ENCODE data around the gene VSIG10L.

Gene VSIG10L

GRCh38 chr19:51365211-51365964, 23.4 kb upstream of the VSIG10L start:
- DNase-seq: peak; percentile 11

DNA sequence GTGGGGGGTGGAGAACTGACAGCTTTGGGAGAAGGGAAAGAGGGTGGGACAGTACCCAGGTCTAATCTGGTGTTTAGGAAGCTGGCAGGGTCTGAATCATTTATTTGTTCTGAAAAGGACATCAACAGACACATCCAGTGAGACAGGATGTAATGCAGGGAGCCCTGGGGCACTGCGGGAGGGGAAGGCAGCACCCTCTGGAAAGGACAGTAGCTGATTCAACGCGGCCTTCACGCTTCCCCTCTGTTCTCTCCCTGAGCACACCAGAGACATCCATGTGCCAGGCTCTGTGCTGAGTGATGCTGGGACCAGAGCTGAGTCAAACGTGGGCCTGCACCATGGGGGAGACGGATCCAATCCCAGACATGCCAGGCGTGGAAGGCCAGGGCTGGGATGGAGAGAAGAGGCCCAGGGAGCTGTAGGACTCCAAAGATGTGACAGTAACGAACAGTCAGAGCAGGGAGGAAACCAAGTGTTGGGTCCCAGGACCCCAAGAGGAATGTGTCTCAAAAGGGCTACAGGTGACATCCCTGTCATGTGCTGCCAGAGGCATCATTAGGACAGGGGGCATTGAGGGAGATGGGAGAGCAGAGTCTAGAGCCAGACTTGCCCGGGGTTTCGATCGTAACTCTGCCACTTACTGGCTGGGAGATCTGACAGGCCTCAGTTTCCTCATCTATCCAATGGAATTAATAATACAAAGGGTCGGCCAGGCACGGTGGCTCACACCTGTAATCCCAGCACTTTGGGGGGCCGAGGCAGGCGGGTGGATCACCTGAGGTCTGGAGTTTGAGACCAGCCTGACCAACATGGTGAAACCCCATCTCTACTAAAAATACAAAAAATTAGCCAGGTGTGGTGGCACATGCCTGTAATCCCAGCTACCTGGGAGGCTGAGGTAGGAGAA, 22.5 kb upstream of the VSIG10L start:
- DNase-seq: no peak

DNA sequence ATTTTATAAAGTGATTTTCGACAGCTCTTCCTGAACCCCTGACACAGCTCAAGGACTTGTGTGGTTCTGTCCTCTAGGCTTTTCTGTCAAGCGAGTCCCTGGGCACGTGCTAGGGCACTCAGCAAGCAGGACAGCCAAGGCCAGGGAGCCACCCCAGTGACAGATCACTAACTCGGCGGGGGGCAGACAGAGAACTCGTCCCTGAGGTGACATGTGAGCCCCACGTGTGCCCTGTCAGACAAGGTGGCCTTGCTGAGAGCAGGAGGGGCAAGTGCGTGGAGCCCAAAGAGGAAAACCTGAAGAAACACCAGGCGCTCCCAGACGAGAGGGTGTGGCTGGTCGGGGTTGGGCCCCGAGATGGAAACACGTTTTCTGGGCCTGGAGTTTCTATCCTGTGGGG, 19.3 kb upstream of the VSIG10L start:
- no peak for DNase-seq

DNA sequence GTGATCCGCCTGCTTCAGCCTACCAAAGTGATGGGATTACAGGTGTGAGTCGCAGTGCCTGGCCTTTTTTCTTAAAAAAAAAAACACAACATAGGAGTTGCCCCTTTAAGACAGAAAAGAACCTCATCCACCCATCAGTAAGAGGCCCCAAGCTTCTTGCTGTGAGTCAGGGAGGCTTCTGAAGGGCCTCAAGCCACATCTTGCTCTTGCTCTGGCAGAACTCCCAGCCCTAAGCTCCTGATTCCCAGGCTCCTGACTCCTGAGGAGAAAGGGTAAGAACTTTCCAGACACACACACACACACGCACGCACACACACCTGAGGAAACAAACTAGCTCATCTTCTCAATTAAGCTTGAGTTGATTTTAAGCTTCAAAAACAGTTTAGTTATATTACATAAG, 17.4 kb upstream of the VSIG10L start:
- DNase-seq: no peak

GRCh38 chr19:51357952-51358351, 16.0 kb upstream of the VSIG10L start:
- no peak for DNase-seq

GRCh38 chr19:51356159-51356801, 14.3 kb upstream of the VSIG10L start:
- DNase-seq: no peak

- DNase-seq: no peak
These were observed 12.8 kb upstream of the VSIG10L start for GRCh38 chr19:51354742-51355148.

DNA sequence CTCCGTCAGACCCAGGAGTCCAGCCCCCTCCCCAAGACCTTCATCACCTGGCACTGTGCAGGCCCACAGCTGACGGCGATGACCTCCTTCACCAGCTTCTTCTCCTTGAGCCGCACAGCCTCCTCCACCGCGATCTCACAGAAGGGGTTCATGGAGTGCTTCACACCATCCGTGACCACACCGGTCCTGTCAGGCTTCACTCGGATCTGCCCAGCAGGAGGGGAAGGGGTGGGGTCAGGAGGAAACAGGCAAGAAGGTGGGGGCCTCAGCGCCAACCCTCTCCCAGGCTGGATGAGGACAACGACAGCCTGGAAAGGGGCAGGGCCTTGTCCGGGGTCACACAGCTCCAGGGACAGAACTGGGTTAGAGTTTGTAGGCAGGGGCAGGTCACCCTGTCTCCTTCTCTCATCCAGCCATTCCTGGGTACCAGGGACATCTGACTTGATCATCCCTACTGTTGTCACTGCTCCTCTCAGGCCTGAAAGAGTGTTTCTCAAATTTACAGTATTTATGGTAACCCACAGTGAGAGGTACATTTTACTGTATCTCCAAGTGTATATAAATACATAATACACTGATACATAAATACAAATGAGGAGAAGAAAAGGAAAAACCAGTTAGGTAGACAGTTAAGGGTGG, 12.3 kb upstream of the VSIG10L start:
- DNase-seq: no peak

- DNase-seq: no peak
These were observed 10.9 kb upstream of the VSIG10L start for GRCh38 chr19:51352783-51353360.

GRCh38 chr19:51351266-51351990, 9.5 kb upstream of the VSIG10L start:
- DNase-seq: no peak

DNA sequence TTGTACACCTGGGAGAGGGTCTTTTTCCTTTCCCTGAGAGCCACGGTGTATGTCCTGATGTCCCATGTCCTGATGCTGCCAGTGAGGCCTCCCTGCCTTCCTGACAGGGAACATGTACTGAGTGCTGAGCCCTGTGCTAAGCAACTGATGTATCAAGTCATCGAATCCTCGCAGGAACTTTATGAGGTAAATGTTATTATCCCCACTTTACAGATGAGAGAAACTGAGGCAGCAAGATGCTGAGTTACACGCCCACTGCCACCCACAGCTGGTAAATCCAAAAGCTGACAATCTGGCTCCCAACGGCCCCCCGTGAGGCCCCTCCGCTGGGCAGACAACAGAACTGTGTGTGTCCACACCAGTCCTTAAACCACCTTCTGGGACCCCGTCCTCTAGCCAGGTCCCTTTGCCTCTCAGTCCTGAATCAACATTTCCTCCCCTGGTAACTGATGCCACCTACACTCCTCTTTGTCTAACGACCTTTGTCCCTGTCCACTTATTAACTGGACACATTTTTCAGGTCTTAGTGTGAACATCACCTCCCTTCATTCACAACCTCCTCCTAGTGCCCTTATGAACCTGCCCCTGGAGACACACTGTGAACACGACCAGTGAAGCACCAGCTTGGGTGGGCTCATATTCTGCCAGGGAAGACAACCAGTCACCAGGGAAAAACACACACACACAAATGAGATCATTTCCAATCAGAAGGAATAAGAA, 5.4 kb upstream of the VSIG10L start:
- no peak for DNase-seq

GRCh38 chr19:51346742-51347141, 4.8 kb upstream of the VSIG10L start:
- DNase-seq: no peak

- DNase-seq: no peak
These were observed 3.2 kb upstream of the VSIG10L start for GRCh38 chr19:51345076-51345620.

DNA sequence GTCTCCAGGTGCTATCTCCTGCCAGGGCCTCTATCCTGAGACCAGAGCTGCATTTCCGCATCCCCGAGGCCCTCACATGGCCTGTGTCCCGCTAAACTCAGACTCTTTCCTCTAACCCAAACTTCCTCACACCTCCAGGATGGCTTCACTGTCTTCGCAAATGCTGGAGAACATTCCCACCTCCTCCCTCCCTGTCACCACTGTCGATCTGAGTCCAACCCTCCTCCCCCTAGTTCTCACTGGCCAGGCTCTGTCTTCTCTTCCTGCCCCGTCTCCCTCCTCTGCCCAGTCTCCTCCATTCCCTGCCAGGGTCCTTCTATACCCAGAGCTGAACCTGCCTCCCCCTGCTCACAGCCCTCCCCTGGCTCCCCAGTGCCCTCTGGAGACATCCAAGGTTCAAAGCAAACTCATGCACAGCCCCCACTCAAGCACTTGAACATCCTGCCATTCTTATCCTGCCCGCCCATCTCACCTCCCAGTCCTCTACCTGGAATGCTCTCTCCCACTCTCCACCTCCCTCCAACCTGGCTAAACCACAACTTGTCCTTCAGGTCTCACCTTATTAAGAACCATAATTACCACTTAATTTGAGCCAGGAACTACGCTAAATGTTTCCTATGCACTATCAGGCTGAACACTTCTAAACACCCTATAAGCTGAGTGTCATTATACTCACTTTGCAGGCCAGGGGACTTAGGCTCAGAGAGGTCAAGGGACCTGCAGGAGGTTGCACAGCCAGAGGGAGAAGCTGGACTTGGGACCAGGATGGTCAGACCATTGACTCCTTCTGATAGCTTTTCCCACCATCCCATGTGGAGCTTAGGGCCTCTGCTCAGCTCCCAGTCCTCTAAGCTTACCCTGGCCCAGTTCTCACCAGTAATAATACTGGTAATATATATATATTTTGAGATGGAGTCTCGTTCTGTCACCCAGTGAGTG, 961 bp upstream of the VSIG10L start:
- DNase-seq: no peak

GRCh38 chr19:51341066-51341465, 873 bp downstream of the VSIG10L start:
- DNase-seq: no peak

GRCh38 chr19:51339687-51340656, 2.0 kb downstream of the VSIG10L start:
- DNase-seq: peak; percentile 86

DNA sequence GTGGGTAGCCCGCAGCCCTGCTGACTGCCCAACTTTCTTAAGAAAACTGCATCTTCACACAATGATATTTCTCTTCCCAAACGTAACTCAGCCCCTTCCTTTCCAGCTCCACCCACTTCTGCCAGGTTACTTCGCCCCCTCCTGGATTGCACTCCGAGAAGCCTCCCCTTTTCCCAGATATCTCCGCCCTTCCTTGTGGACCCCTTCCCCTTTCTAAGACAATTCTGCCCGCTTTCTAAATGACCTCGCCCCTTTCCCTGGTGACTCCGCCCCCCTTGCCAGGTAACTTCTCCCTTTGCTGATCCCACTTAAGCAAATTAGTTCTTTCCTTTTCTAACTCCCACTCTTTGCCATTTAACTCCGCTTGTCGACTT, 2.6 kb downstream of the VSIG10L start:
- DNase-seq: no peak

DNA sequence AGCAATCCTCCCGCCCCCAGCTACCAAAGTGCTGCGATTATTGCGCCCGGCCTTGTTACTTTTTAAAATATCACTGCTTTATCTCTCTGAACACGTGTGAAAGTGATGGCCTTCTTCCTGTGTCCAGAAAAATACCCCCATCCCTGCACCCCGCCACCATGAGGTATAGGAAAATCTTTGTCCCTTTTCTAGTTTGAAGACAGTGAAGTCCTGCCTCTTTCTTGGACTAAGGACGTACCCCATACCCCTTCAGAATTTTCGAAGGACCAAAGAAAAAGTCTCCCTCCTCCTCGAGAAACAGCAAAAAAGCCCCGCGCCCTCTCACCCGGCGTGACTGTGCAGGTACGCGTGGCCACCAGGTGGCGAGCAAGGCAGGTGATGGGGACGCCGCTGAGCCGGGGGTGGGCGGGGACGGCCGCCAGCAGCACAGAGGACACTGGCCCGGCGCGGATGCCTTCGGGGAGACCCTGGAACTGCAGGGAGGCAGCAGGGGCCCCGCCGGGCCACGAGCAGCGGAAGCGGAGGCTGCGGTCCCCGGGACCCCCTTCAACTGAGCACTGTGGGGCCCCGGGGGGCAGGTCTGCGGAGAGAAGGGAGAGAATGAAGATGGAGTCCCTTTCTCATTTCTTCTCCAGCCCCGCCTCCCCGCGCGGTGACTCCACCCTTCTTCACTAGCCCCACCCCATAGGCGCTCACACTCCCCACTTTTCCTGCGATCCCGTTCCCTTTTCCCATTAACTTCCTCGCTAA, 3.2 kb downstream of the VSIG10L start:
- DNase-seq: peak; percentile 81
